Gastroesophageal sphincter (tissue), 4 donors: Measurements from ENCODE around the gene DCXR. TPM values are rescaled to one million over a fixed set of nuclear protein-coding genes. Genes with fewer than 3 reads are reported as not detected.

Experiments used
- ATAC-seq: fragments of 150-250 bp; one replicate; pipeline ENCODE4 v1.9.1; 2016; ENCODE audit warnings: mild to moderate bottlenecking, moderate library complexity
- H3K27ac ChIP-seq, 4 donors: fragments of 200-600 bp; sonication (generic) in 3 of 4; 1 replicate in 3 of 4; 2 replicates in 1 of 4; pipeline ENCODE4 v1.5.1; 2016 to 2019
- H3K27me3 ChIP-seq: fragments of 200-600 bp; sonication (generic); one replicate; pipeline ENCODE4 v1.5.1; 2019
- H3K36me3 ChIP-seq, 2 donors: fragments of 200-600 bp; sonication (generic); one replicate each; pipeline ENCODE4 v1.5.1; 2019; ENCODE audit warnings: control low read depth in 1 of 2
- H3K4me1 ChIP-seq, 3 donors: fragments of 200-600 bp; sonication (generic); 1 replicate in 2 of 3; 2 replicates in 1 of 3; pipeline ENCODE4 v1.5.1; 2016 to 2019; ENCODE audit warnings: control low read depth in 2 of 3
- H3K4me3 ChIP-seq, 2 donors: fragments of 200-600 bp; sonication (generic); one replicate each; pipeline ENCODE4 v1.5.1; 2019; ENCODE audit warnings: mild to moderate bottlenecking in 1 of 2, moderate library complexity in 1 of 2
- H3K9me3 ChIP-seq, 3 donors: fragments of 200-600 bp; sonication (generic); one replicate each; pipeline ENCODE4 v1.5.1; 2017 to 2019; ENCODE audit warnings: control low read depth in 2 of 3
- EP300 ChIP-seq: sonication (generic); formaldehyde crosslinking; IDR thresholded peaks from one replicate; pipeline ENCODE4 v1.6.1; 2017; ENCODE audit warnings: antibody characterized with exemption, mild to moderate bottlenecking
- POLR2A ChIP-seq, 2 donors: fragments of 450-650 bp; IDR thresholded peaks; one replicate each; pipeline ENCODE4 v1.6.1; 2017; ENCODE audit warnings: antibody characterized with exemption in 2 of 2, mild to moderate bottlenecking in 2 of 2, moderate library complexity in 1 of 2
- POLR2AphosphoS5 ChIP-seq: sonication (generic); formaldehyde crosslinking; IDR thresholded peaks from one replicate; pipeline ENCODE4 v1.6.1; 2017; ENCODE audit warnings: antibody characterized with exemption
- WGBS, 2 donors: methylation state at CpG; one replicate each; pipeline ENCODE4 v1.1.5; 2018; ENCODE audit warnings: low coverage in 1 of 2; 5-methylcytosine and 5-hydroxymethylcytosine counted together
- total RNA-seq, 4 donors: library from RNA; depleted of rRNA; stranded (reverse); fragments of >200 nt; gene quantifications; one replicate each; pipeline ENCODE4 v1.1.0, GENCODE V29; 2016
- TF ChIP-seq, protein P1 (sequence below), 4 experiments: fragments of 200-600 bp in 2 of 4; fragments of 450-650 bp in 2 of 4; sonication (generic) in 1 of 4; IDR thresholded peaks; one replicate each; pipeline ENCODE4 v1.5.1; 2017 to 2019; ENCODE audit warnings: antibody characterized with exemption in 4 of 4, mild to moderate bottlenecking in 2 of 4, moderate library complexity in 2 of 4

DCXR gene
- total RNA-seq, 4 donors from 2014 or later = 70.7 to 140 (median 108) TPM

DNA sequence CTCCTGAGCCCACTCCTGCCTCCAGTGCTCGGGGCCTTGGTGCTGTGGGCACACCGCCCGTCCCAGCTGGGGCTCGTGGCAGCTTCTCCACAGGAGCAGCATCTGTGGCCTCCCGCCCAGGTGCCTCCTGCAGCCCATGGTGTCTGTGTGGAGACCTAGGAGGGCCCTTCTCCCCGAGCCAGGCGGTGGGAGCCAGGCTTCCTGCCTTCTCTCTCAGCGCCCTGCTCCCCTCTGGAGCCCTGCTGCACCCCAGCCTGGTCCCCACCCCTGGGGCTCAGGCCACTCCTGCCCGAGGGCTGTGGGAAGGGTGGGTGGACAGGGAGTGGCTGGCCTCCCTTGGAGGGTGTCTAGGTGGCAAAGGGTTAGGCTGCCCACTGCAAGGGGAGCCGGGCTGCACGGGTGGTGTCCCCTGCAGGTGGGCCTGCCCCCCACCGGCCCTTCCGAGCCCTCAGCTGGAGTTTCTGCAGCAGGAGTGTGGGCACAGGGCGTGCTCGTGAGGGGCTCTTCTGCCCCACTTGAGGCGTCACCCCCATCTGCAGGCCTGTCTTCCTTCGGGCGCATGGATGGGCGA is 25.8 kb downstream of the DCXR start:
- no peak for TF ChIP-seq EP300
- no peak for TF ChIP-seq POLR2AphosphoS5
- TF ChIP-seq POLR2A (IDR thresholded peaks at IDR 0.05) = no peak
- TF ChIP-seq, protein P1, sequence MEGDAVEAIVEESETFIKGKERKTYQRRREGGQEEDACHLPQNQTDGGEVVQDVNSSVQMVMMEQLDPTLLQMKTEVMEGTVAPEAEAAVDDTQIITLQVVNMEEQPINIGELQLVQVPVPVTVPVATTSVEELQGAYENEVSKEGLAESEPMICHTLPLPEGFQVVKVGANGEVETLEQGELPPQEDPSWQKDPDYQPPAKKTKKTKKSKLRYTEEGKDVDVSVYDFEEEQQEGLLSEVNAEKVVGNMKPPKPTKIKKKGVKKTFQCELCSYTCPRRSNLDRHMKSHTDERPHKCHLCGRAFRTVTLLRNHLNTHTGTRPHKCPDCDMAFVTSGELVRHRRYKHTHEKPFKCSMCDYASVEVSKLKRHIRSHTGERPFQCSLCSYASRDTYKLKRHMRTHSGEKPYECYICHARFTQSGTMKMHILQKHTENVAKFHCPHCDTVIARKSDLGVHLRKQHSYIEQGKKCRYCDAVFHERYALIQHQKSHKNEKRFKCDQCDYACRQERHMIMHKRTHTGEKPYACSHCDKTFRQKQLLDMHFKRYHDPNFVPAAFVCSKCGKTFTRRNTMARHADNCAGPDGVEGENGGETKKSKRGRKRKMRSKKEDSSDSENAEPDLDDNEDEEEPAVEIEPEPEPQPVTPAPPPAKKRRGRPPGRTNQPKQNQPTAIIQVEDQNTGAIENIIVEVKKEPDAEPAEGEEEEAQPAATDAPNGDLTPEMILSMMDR (IDR thresholded peaks at IDR 0.05) = no peak
- Histone ChIP-seq H3K4me3 (no peak overlapping the region), H3K4me1 (peaks cover 0 to 4% (median under 1%) of the 10 kb centered on the region in 3 donors), H3K27ac (no peak overlapping the region), H3K27me3 (no peaks in the 10 kb centered on the region), H3K36me3 (peaks cover 0 to 34% of the 10 kb centered on the region in 2 donors), H3K9me3 (no peaks in the 10 kb centered on the region)
- ATAC-seq = no peak
- no CpG with 5 or more reads among the region's 19 CpGs for WGBS, 2 donors

DNA sequence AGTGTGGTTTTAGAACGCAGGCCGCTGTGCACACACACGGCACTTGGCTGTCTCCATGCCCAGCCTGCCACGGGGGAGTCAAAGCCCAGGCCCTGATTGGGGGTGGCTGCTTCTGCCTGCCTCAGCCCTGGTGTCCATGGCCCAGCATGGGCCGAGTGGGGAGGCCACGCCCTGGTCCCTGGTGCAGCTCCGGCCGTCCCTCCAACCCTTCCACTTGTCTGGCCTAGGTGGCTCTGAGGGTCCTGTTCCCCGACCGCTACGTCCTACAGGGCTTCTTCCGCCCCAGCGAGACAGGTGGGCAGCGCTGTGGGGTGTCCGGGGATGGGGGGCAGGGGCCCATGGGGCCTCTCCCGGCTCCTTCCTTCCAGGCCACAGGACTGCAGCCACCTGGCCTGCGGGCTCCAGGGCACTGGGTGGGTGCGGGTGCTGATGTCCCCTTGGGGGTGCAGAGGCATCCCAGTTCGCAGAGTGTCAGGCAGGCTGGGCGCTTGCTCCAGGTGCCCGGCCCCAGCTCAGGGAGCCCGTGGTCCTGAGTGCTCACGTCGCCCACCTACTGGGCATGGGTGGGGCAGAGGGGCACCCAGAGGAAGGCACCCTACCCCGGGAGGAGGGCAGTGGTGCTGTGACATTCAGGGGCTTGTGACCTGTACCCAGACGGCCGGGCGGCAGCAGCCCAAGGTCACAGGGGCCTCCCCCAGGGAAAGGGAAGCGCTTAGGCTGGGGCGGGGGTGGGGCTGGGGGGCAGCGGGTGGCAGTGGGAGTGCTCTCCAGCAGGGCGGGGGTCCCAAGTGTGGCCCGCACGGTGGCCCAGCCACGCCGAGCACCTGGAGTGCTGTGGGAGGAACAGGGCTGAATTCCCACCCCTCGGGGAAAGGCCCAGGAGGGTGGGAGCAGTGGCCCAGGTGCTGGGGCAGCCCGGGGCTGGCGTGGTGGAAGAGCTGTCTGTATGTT is 26.6 kb downstream of the DCXR start:
- TF ChIP-seq EP300 (no peak), POLR2A (IDR thresholded peaks at IDR 0.05) (no peak), POLR2AphosphoS5 (no peak)
- TF ChIP-seq, protein P1 (IDR thresholded peaks at IDR 0.05) = no peak
- Histone ChIP-seq H3K4me3 (no peak overlapping the region), H3K27me3 (no peaks in the 10 kb centered on the region), H3K36me3 (peaks cover 0 to 34% of the 10 kb centered on the region in 2 donors), H3K27ac (no peak overlapping the region), H3K4me1 (peaks cover 0 to 12% (median 3%) of the 10 kb centered on the region in 3 donors), H3K9me3 (no peaks in the 10 kb centered on the region)
- ATAC-seq = no peak
- WGBS, 2 donors = 100% methylated on average over 2 of the region's 39 CpGs; no CpG with 5 or more reads in 1 of the 2 donors

DNA sequence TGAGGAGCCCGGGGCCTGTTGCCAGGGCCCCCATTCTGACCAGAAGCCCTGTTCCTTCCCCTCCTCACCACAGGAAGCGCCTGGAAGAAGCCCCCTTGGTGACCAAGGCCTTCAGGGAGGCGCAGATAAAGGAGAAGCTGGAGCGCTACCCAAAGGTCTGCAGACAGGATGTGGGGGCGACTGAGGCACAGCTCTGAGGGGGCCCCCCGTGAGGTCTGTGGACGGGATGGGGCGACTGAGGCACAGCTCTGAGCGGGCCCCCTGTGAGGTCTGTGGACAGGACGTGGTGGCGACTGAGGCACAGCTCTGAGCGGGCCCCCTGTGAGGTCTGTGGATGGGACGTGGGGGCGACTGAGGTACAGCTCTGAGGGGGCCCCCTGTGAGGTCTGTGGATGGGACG is 28.1 kb downstream of the DCXR start:
- no peak for TF ChIP-seq POLR2AphosphoS5
- TF ChIP-seq EP300 = no peak
- no peak for TF ChIP-seq POLR2A (IDR thresholded peaks at IDR 0.05)
- TF ChIP-seq, protein P1 (IDR thresholded peaks at IDR 0.05) = no peak
- ATAC-seq = no peak
- no peaks in the 10 kb centered on the region for H3K27me3 ChIP-seq
- no peak overlapping the region for H3K4me3 ChIP-seq
- peaks cover 0 to 34% of the 10 kb centered on the region in 2 donors for H3K36me3 ChIP-seq
- peaks cover 0 to 26% (median 5%) of the 10 kb centered on the region in 3 donors for H3K4me1 ChIP-seq
- WGBS, 2 donors = 89 to 100% methylated on average over 1 to 3 of the region's 15 CpGs
- H3K27ac ChIP-seq = no peak overlapping the region
- no peaks in the 10 kb centered on the region for H3K9me3 ChIP-seq

DNA sequence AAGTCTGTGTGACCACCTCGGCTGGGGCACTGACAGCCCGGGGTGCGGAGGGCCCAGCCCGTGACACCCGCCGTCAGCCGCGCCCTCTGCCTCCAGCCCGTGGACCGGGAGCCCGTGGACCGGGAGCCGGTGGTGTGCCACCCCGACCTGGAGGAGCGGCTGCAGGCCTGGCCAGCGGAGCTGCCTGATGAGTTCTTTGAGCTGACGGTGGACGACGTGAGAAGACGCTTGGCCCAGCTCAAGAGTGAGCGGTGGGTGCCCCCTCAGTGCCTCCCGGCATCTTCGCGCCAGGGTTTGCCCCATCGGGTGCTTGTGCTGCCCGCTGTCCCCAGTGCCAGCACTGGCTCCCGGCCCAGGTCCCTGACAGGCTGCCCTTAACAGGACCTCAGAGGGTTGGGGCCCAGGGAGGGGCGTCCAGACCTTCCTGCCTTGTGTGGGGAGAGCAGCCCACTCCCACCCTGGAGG is 28.5 kb downstream of the DCXR start:
- no peak for ATAC-seq
- H3K4me1 ChIP-seq = peaks cover 0 to 30% (median 10%) of the 10 kb centered on the region in 3 donors
- WGBS, 2 donors = 80% methylated on average over 1 of the region's 28 CpGs; no CpG with 5 or more reads in 1 of the 2 donors

More for the DNA sequence above, 28.5 kb downstream of the DCXR start:
- no peak overlapping the region for H3K4me3 ChIP-seq
- no peak overlapping the region for H3K27ac ChIP-seq
- no peaks in the 10 kb centered on the region for H3K27me3 ChIP-seq
- peaks cover 0 to 34% of the 10 kb centered on the region in 2 donors for H3K36me3 ChIP-seq
- TF ChIP-seq, protein P1 (IDR thresholded peaks at IDR 0.05) = no peak
- TF ChIP-seq POLR2AphosphoS5 = no peak
- no peak for TF ChIP-seq POLR2A (IDR thresholded peaks at IDR 0.05)
- TF ChIP-seq EP300 = no peak
- no peaks in the 10 kb centered on the region for H3K9me3 ChIP-seq
